SK-N-SH (cell line): ENCODE results near the gene SGSH. TPM values are rescaled to one million over a fixed set of nuclear protein-coding genes. Genes with fewer than 3 reads are reported as not detected.

Source experiments
- CTCF ChIA-PET: fragments of 300-600, 350-600 bp; formaldehyde crosslinking; extraction: SDS; loops from one replicate; lab custom pipeline; 2021; lab: Yijun Ruan, JAX
- POLR2A ChIA-PET: fragments of 350-600 bp; sonication (Branson Sonifier 250); formaldehyde crosslinking; extraction: SDS; loops from one replicate; lab custom pipeline; 2020; ENCODE audit warnings: antibody characterized with exemption, inconsistent platforms; lab: Yijun Ruan, JAX
- DNase-seq: peaks from one replicate; pipeline ENCODE4 v3.0.0; 2012
- H2AFZ ChIP-seq: fragments of 200-600 bp; sonication (generic); 2 replicates; pipeline ENCODE4 v1.8.1; 2016; ENCODE audit warnings: antibody characterized with exemption, mild to moderate bottlenecking, low read depth
- H3F3A ChIP-seq: fragments of 200-600 bp; sonication (generic); replicated peaks from 2 replicates; pipeline ENCODE3; 2016; ENCODE audit warnings: antibody characterized with exemption, mild to moderate bottlenecking; ENCODE audit not compliant: insufficient read depth
- H3K27ac ChIP-seq, 2 experiments: fragments of 200-500 bp in 1 of 2; fragments of 200-600 bp in 1 of 2; sonication (Bioruptor generic) in 1 of 2; sonication (generic), shearing (Covaris generic) in 1 of 2; 2 replicates each; pipeline versions ENCODE4 v1.5.1 to v1.6.1; 2014 to 2016; ENCODE audit warnings: low read depth in 2 of 2, inconsistent platforms in 1 of 2, low read length in 1 of 2, mild to moderate bottlenecking in 1 of 2, mixed read lengths in 1 of 2
- H3K27me3 ChIP-seq: fragments of 200-600 bp; sonication (generic), shearing (Covaris generic); 2 replicates; pipeline ENCODE4 v1.6.1; 2016; ENCODE audit warnings: mixed run types; ENCODE audit not compliant: insufficient read depth
- H3K36me3 ChIP-seq, 2 experiments: fragments of 200-500 bp in 1 of 2; fragments of 200-600 bp in 1 of 2; sonication (Bioruptor generic) in 1 of 2; sonication (generic) in 1 of 2; replicated peaks in 1 of 2; 2 replicates each; pipeline versions ENCODE3 to v1.5.1; 2014 to 2016; ENCODE audit warnings: low read length in 1 of 2, mild to moderate bottlenecking in 1 of 2; ENCODE audit not compliant: insufficient read depth in 2 of 2, control insufficient read depth in 1 of 2
- H3K4me1 ChIP-seq, 2 experiments: fragments of 200-500 bp in 1 of 2; fragments of 200-600 bp in 1 of 2; sonication (Bioruptor generic) in 1 of 2; sonication (generic), shearing (Covaris generic) in 1 of 2; 2 replicates each; pipeline versions ENCODE4 v1.5.1 to v1.6.1; 2014 to 2016; ENCODE audit warnings: low read depth in 1 of 2, low read length in 1 of 2, mixed run types in 1 of 2; ENCODE audit not compliant: insufficient read depth in 2 of 2, control insufficient read depth in 1 of 2
- H3K4me2 ChIP-seq: fragments of 200-600 bp; sonication (generic), shearing (Covaris generic); 2 replicates; pipeline ENCODE4 v1.6.1; 2017; ENCODE audit warnings: mixed run types
- H3K4me3 ChIP-seq, 2 experiments: fragments of 200-500 bp in 1 of 2; fragments of 200-600 bp in 1 of 2; sonication (Bioruptor generic) in 1 of 2; sonication (generic), shearing (Covaris generic) in 1 of 2; 2 replicates each; pipeline versions ENCODE4 v1.5.1 to v1.8.1; 2014 to 2016; ENCODE audit warnings: low read depth in 2 of 2, inconsistent platforms in 1 of 2, low read length in 1 of 2, mild to moderate bottlenecking in 1 of 2, mixed read lengths in 1 of 2, moderate library complexity in 1 of 2
- H3K79me2 ChIP-seq: fragments of 200-600 bp; sonication (generic); 2 replicates; pipeline ENCODE4 v1.8.1; 2017; ENCODE audit warnings: mild to moderate bottlenecking; ENCODE audit not compliant: insufficient read depth
- H3K9ac ChIP-seq: fragments of 200-600 bp; sonication (generic); 2 replicates; pipeline ENCODE4 v1.6.1; 2017; ENCODE audit warnings: mixed run types
- H3K9me2 ChIP-seq: fragments of 200-600 bp; sonication (generic); 2 replicates; pipeline ENCODE4 v1.6.1; 2017; ENCODE audit warnings: mixed run types
- H3K9me3 ChIP-seq: fragments of 200-600 bp; sonication (generic); 2 replicates; pipeline ENCODE4 v1.6.1; 2017; ENCODE audit warnings: mixed run types, mild to moderate bottlenecking, moderate library complexity
- H4K20me1 ChIP-seq: fragments of 200-600 bp; sonication (generic); 2 replicates; pipeline ENCODE4 v1.6.1; 2017; ENCODE audit warnings: mild to moderate bottlenecking, mixed run types; ENCODE audit not compliant: insufficient read depth
- ELF1 ChIP-seq: IDR thresholded peaks from 2 replicates; pipeline ENCODE4 v1.4.0; 2012
- EZH2phosphoT487 ChIP-seq: fragments of 200-600 bp; sonication (generic); IDR thresholded peaks from 2 replicates; pipeline ENCODE4 v1.6.1; 2017; ENCODE audit warnings: low read depth, mixed run types, mild to moderate bottlenecking, antibody characterized with exemption, moderate library complexity, borderline replicate concordance
- FOXJ3 ChIP-seq: sonication (generic); formaldehyde crosslinking; IDR thresholded peaks from 2 replicates; pipeline ENCODE4 v1.5.1; 2020; ENCODE audit warnings: mild to moderate bottlenecking, missing genetic modification reagents
- GABPA ChIP-seq: IDR thresholded peaks from 2 replicates; pipeline ENCODE4 v1.4.0; 2012; ENCODE audit warnings: low read depth, mild to moderate bottlenecking
- MXI1 ChIP-seq: IDR thresholded peaks from 2 replicates; pipeline ENCODE4 v1.6.1; 2012; ENCODE audit warnings: mild to moderate bottlenecking, low read depth, low read length, improper control_type of control experiment
- NFIC ChIP-seq: IDR thresholded peaks from 2 replicates; pipeline ENCODE4 v1.4.0; 2012; ENCODE audit warnings: borderline replicate concordance
- NRF1 ChIP-seq: IDR thresholded peaks from 2 replicates; pipeline ENCODE4 v1.6.1; 2012; ENCODE audit warnings: low read depth, mild to moderate bottlenecking, low read length
- POLR2AphosphoS5 ChIP-seq: IDR thresholded peaks from 2 replicates; pipeline ENCODE4 v1.6.1; 2012; ENCODE audit warnings: low read depth, low read length
- RAD21 ChIP-seq: IDR thresholded peaks from 2 replicates; pipeline ENCODE4 v1.6.1; 2012; ENCODE audit warnings: mild to moderate bottlenecking, low read length
- RFX5 ChIP-seq: IDR thresholded peaks from 2 replicates; pipeline ENCODE4 v1.6.1; 2012; ENCODE audit warnings: mild to moderate bottlenecking, improper control_type of control experiment, low read length
- SIN3A ChIP-seq: IDR thresholded peaks from 2 replicates; pipeline ENCODE4 v1.6.1; 2012; ENCODE audit warnings: low read depth, mild to moderate bottlenecking, low read length, moderate library complexity, borderline replicate concordance
- SMC3 ChIP-seq: IDR thresholded peaks from 2 replicates; pipeline ENCODE4 v1.6.1; 2012; ENCODE audit warnings: low read depth, low read length, improper control_type of control experiment
- TCF12 ChIP-seq: IDR thresholded peaks from 2 replicates; pipeline ENCODE4 v1.4.0; 2012
- TEAD4 ChIP-seq: IDR thresholded peaks from 2 replicates; pipeline ENCODE4 v1.4.0; 2012; ENCODE audit warnings: mild to moderate bottlenecking, borderline replicate concordance; ENCODE audit not compliant: insufficient read depth
- WGBS: methylation state at CpG from one replicate; pipeline ENCODE4 v1.1.6; 2017; ENCODE audit warnings: low lambda C conversion rate; 5-methylcytosine and 5-hydroxymethylcytosine counted together
- polyA plus RNA-seq, 3 experiments: library from polyadenylated mRNA; depleted of rRNA; stranded (reverse); fragments of >200 nt; gene quantifications; 2 replicates each; pipeline ENCODE4 v1.2.3, GENCODE V29; 2012
- TF ChIP-seq, protein P1 (sequence below): IDR thresholded peaks from 2 replicates; pipeline ENCODE4 v1.4.0; 2012; ENCODE audit warnings: low read depth, borderline replicate concordance
- TF ChIP-seq, protein P2 (sequence below): IDR thresholded peaks from 2 replicates; pipeline ENCODE4; 2012
- TF ChIP-seq, protein P3 (sequence below): fragments of 150-350 bp; IDR thresholded peaks from 2 replicates; pipeline ENCODE4 v1.6.1; 2017; ENCODE audit warnings: antibody characterized with exemption, low read length, low read depth, borderline replicate concordance
- TF ChIP-seq, protein P4 (sequence below): IDR thresholded peaks from 2 replicates; pipeline ENCODE4 v1.4.0; 2012; ENCODE audit warnings: low read depth, borderline replicate concordance

SGSH gene
- polyA plus RNA-seq, 1 of the 3 experiments (the other 2 are of a cell fraction), result 161 TPM

GRCh38 chr17:80191865-80192661, 28.1 kb downstream of the SGSH start:
- Histone ChIP-seq H3K27ac (no peak overlapping the region), H3K4me3 (no peak overlapping the region), H3K9me3 (no peaks in the 10 kb centered on the region), H2AFZ (no peak overlapping the region), H3K79me2 (no peaks in the 10 kb centered on the region), H3K9me2 (no peaks in the 10 kb centered on the region), H3K36me3 (no peaks in the 10 kb centered on the region), H3K4me1 (no peaks in the 10 kb centered on the region), H3K4me2 (no peak overlapping the region), H3F3A (no peaks in the 10 kb centered on the region), H3K9ac (no peak overlapping the region), H3K27me3 (0 out of 2 replicates have a peak, but pooled peaks cover 9% of the 10 kb centered on the region), H4K20me1 (no peaks in the 10 kb centered on the region)
- no peak for DNase-seq
- ChIA-PET CTCF (interaction anchor here (0.7 to 2.0 kb wide), 4 partner anchors 9 to 910 kb away, joined by 3 to 6 read pairs (median 4); no protein-coding TSS in a partner anchor), POLR2A (no interaction called here)
- WGBS, result 77% methylated on average over 22 of the region's 29 CpGs
- TF ChIP-seq SMC3 (no peak), TCF12 (no peak), TEAD4 (no peak), EZH2phosphoT487 (no peak), NRF1 (no peak)
- TF ChIP-seq, protein P1, sequence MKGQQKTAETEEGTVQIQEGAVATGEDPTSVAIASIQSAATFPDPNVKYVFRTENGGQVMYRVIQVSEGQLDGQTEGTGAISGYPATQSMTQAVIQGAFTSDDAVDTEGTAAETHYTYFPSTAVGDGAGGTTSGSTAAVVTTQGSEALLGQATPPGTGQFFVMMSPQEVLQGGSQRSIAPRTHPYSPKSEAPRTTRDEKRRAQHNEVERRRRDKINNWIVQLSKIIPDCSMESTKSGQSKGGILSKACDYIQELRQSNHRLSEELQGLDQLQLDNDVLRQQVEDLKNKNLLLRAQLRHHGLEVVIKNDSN, result no peak
- TF ChIP-seq, protein P2, sequence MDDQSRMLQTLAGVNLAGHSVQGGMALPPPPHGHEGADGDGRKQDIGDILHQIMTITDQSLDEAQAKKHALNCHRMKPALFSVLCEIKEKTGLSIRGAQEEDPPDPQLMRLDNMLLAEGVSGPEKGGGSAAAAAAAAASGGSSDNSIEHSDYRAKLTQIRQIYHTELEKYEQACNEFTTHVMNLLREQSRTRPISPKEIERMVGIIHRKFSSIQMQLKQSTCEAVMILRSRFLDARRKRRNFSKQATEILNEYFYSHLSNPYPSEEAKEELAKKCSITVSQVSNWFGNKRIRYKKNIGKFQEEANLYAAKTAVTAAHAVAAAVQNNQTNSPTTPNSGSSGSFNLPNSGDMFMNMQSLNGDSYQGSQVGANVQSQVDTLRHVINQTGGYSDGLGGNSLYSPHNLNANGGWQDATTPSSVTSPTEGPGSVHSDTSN, result no peak
- TF ChIP-seq, protein P3, sequence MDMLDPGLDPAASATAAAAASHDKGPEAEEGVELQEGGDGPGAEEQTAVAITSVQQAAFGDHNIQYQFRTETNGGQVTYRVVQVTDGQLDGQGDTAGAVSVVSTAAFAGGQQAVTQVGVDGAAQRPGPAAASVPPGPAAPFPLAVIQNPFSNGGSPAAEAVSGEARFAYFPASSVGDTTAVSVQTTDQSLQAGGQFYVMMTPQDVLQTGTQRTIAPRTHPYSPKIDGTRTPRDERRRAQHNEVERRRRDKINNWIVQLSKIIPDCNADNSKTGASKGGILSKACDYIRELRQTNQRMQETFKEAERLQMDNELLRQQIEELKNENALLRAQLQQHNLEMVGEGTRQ, result no peak

GRCh38 chr17:80191192-80191591, 28.9 kb downstream of the SGSH start:
- Histone ChIP-seq H3K9ac (no peak overlapping the region), H3K36me3 (no peaks in the 10 kb centered on the region), H3K4me2 (no peak overlapping the region), H3K4me1 (no peaks in the 10 kb centered on the region), H3K4me3 (no peak overlapping the region), H3F3A (no peaks in the 10 kb centered on the region), H3K27me3 (0 out of 2 replicates have a peak, but pooled peaks cover 9% of the 10 kb centered on the region), H3K9me2 (no peaks in the 10 kb centered on the region), H3K27ac (no peak overlapping the region), H3K79me2 (no peaks in the 10 kb centered on the region), H3K9me3 (no peaks in the 10 kb centered on the region), H2AFZ (no peak overlapping the region), H4K20me1 (no peaks in the 10 kb centered on the region)
- WGBS, result 94% methylated on average over 20 of the region's 20 CpGs
- CTCF ChIA-PET, result interaction anchor here (1.1 to 2.0 kb wide), 3 partner anchors 8 to 911 kb away, joined by 3 to 6 read pairs (median 4); no protein-coding TSS in a partner anchor
- DNase-seq, result no peak
- POLR2A ChIA-PET, result no interaction called here
- TF ChIP-seq GABPA, result no peak
- TF ChIP-seq SIN3A, result no peak
- no peak for TF ChIP-seq SMC3
- TF ChIP-seq RAD21, result no peak
- TF ChIP-seq MXI1, result no peak
- TF ChIP-seq FOXJ3 (CRISPR knock-in tag), result no peak
- TF ChIP-seq, protein P4, sequence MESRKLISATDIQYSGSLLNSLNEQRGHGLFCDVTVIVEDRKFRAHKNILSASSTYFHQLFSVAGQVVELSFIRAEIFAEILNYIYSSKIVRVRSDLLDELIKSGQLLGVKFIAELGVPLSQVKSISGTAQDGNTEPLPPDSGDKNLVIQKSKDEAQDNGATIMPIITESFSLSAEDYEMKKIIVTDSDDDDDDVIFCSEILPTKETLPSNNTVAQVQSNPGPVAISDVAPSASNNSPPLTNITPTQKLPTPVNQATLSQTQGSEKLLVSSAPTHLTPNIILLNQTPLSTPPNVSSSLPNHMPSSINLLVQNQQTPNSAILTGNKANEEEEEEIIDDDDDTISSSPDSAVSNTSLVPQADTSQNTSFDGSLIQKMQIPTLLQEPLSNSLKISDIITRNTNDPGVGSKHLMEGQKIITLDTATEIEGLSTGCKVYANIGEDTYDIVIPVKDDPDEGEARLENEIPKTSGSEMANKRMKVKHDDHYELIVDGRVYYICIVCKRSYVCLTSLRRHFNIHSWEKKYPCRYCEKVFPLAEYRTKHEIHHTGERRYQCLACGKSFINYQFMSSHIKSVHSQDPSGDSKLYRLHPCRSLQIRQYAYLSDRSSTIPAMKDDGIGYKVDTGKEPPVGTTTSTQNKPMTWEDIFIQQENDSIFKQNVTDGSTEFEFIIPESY, result no peak
- no peak for TF ChIP-seq ELF1
- TF ChIP-seq, protein P2, result no peak
- TF ChIP-seq POLR2AphosphoS5, result no peak
- TF ChIP-seq NFIC, result no peak
- TF ChIP-seq RFX5, result no peak
- TF ChIP-seq, protein P1, result no peak
- TF ChIP-seq, protein P3, result no peak
